HG03354 (cell line): ENCODE data around the gene RHD.
A peak's percentile ranks its signal among the peaks of the same experiment; 100 is the strongest.
"Not testable (repeated sequence)": the region's sequence is repeated elsewhere in the genome, so short reads cannot be mapped to it uniquely, and the experiment has no call there.

ENCODE experiments used
- ATAC-seq: cut with Tn5 transposase; IDR thresholded peaks from one replicate; pipeline ENCODE4 v1.9.1; 2021; ENCODE audit warnings: mild to moderate bottlenecking; ENCODE audit not compliant: unreplicated experiment, poor library complexity, severe bottlenecking

Gene RHD

DNA sequence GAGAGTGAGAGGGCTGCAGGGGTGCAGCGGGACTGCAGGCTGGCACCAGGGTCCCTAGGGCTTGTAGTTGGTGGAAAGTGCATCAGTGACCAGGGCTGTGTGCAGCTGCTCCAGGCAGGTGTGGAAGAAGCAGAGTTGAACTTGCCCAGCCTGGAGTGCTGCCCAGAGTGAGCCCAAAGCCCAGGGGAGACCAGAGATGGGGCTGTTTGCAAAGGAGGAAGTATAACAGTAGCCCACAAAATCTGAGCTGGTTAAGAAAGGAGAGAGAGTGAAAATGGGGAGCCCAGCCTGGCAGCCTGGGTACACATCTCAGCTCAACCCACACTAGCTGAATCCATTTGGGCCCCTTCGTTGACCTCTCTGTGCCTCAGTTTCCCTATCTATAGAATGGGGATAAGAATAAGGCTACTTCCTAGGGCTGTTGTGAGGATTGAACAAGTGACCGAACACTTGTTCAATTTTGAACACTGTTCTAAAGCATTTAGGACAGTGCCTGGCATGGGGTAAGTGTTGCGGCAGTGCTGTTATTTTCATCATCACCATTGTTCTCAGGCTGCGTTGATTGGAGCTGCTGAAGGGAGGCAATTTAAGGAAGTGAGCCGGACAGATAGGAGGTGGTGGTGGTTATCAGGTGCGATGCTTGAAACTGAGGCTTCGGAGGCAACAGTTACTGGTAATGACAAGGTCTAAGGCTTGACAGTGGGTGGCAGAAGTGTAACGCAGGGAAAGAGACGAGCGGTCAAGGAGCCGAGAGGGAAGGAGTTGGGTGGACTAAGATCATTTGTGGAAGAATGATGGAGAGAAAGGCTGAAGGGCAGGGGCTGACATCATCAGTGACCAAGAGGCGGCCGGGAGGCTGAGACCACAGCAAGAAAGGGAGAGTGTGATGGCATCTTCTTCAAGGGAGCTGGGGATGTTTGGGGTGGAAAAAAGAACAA, 22.8 kb downstream of the RHD start:
- not testable (repeated sequence) for ATAC-seq

DNA sequence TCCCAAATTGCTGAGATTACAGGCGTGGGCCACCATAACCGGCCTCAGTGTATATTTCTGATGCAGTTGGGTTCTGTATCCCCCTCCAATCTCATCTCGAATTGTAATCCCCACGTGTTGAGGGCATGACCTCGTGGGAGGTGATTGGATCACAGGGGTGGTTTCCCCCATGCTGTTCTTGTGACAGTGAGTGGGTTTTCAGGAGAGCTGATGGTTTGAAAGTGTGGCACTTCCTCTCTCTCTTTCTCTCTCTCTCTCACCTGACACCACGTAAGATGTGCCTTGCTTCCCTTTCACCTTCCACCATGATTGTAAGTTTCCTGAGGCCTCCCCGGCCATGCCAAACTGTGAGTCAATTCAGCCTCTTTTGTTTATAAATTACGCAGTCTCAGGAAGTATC, 24.2 kb downstream of the RHD start:
- ATAC-seq, result not testable (repeated sequence)

DNA sequence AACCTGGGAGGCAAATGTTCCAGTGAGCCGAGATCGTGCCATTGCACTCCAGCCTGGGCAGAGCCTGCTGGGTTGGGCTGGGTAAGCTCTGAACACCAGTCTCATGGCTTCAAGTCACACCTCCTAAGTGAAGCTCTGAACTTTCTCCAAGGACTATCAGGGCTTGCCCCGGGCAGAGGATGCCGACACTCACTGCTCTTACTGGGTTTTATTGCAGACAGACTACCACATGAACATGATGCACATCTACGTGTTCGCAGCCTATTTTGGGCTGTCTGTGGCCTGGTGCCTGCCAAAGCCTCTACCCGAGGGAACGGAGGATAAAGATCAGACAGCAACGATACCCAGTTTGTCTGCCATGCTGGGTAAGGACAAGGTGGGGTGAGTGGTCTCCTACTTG, 28.4 kb downstream of the RHD start:
- ATAC-seq, result not testable (repeated sequence)

DNA sequence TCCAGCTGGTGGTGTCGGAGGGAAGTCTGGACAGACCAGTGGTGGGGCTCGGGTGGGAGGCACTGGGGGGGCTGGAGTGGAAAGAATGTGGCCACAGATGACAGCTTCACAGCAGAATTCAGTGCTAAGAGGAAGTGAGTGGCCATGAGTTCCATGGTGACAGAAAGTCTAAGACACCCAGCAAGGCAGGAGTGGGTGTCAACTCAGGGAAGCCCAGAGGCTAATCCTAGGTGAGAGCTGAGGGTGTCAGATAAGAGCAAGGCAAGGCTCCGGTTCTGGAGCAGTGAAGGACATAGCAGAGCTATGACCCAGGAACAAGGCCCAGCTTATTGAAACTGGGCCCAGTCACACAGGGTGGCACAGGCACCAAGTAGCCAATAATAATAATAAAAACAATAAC, 30.0 kb downstream of the RHD start:
- not testable (repeated sequence) for ATAC-seq

DNA sequence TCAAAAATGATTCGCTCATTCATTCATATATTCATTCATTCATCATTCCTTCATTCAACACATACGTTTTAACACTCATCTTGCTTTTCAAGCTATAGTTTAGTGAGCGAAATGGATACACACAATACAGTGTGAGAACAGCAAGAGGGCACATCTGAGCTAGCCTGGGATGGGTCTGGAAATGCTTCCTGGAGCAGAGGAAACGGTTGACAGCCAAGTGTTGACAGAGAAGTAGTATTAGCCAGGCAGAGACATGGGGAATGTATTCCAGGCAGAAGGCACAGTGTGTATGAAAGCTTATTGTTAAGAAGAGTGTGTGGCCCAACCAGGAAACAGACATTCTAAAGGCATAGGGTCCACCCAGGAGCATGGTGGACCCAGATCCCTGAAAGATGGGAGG, 32.6 kb downstream of the RHD start:
- ATAC-seq, result not testable (repeated sequence)

DNA sequence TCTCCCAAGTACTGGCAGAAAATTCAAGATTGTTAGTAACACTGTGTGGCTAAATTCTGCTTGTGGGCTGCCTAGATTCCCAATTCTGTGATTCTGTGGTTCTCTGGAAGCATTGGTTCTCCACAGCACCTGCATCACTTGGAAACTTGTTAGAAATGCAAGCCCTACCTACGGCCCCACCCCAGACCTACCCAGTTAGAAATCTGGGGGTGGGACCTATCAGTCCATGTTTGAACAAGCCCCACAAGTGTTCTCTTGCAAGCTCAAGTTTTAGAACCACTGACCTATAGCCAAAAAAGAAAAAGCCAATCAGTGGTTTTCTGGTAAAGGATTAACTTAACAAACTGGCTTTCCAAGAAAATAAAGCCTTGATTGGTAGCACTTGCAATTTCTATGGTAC, 35.9 kb downstream of the RHD start:
- ATAC-seq, result not testable (repeated sequence)

DNA sequence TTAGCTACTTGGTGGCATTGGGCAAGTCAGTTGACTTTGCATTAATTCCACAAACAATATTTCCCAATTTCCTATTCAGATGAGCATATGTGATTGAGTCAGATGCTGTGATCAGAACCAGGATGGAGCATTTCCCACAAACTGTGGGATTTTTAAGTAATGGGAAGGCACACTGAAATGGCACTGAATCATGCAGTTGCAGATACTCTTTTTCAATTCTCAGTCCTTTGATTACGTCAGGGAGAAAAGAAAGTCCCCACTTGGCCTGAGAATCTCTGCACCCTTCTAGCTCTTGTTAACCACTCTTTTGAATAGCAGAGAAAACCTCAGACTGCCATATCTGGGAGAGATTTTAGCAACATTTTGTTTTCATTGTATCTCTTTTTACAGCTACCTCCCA, 36.8 kb downstream of the RHD start:
- not testable (repeated sequence) for ATAC-seq

DNA sequence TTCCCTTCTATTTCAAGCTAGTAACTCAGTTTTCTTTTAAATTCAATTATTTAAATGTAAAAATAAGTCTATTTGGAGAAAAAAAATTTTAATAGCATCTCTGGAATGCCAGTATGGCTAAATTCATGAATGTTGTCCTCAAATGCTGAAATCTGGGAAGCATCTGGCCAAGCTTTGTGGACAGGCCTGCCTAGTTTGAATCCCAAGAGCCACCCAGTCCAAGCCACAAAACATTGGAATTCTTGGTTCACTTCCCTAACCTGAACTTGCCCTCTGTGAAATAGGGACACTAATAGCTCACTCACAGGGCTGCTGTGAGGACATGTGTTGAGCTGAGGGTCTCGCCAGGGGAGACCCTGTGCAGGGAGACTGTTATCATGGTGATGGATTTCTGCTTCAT, 37.2 kb downstream of the RHD start:
- not testable (repeated sequence) for ATAC-seq

DNA sequence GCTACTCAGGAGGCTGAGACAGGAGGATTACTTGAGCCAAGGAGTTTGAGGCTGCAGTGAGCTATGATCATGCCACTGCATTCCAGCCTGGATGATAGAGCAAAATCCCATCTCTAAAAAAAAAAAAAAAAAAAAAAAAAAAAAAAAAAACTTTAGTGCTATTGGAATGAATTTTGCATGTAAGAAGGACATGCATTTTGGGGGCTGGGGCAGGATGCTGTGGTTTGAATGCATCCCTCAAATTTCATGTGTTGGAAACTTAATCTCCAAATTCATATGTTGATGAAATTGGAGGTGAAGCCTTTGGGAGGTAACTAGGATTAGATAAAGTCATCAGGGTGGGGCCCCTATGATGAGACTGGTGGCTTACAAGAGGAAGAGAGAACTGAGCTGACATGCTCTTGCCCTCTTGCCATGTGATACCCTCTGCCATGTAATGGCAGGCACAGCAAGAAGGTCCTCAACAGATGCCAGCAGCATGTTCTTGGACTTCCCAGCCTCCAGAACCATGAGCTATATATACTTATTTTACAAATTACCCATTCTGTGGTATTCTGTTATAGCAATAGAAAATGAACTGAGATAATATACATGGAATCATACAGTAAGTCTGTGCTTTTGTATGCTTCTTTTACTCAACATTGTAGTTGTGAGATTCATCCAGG, 40.6 kb downstream of the RHD start:
- ATAC-seq, result not testable (repeated sequence)

DNA sequence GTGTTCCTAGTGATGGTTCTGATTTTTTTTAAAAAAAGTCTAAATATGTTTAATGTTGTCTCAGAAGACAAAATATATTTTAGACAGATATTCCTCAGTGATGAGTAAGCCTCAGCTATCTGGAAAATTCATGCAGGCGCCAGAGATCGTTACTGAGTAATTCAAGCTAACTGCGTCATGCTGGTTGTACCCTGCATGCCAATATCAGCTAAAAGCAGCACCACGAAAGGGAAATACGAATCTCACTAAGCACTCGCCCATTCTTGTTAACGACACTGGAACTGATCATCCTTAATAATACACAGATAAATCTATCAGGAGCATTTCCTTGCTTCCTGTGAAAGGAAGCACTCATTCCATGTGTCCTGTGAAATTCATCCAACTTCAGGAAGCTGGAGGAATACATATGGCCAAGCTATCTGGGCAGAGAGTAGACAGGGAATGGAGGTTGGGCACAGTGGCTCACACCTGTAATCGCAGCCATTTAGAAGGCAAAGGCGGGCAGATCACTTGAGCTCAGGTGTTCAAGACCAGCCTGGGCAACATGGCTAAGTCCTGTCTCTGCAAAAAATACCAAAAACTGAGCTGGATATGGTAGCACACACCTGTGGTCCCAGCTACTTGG, 48.1 kb downstream of the RHD start:
- not testable (repeated sequence) for ATAC-seq

DNA sequence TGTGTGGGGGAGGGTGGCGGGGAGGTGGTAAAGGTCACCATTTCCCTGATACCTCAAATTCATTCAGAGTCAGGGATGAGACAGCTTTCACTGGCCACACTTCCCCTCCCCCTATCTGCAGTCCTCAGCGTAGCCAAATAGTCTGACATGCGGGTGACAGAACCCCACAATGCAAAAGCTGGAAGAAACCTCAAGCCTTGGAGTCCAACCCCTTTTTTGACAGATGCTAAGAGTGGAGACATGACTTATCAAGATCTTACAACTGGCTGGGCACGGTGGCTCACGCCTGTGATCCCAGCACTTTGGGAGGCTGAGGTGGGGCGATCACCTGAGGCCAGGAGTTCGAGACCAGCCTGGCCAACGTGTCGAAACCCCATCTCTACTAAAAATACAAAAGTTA, 49.8 kb downstream of the RHD start:
- ATAC-seq, result not testable (repeated sequence)

DNA sequence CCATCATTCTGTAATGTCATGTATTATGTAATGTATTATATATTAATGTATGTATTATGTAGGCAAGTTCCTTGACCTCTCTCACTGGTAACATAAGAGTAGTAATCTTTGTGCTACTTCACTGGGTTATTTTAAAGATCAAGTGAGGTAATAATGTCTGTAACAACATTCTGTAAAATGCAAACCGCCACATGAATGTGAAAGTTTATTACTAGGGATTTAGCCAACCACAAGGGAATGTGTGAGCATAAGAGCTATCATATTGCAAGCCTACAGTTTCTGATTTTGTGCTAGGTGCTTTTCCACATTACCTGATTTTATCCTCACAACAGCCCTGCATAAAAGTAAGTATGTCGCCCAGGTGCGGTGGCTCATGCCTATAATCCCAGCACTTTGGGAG, 52.1 kb downstream of the RHD start:
- not testable (repeated sequence) for ATAC-seq

DNA sequence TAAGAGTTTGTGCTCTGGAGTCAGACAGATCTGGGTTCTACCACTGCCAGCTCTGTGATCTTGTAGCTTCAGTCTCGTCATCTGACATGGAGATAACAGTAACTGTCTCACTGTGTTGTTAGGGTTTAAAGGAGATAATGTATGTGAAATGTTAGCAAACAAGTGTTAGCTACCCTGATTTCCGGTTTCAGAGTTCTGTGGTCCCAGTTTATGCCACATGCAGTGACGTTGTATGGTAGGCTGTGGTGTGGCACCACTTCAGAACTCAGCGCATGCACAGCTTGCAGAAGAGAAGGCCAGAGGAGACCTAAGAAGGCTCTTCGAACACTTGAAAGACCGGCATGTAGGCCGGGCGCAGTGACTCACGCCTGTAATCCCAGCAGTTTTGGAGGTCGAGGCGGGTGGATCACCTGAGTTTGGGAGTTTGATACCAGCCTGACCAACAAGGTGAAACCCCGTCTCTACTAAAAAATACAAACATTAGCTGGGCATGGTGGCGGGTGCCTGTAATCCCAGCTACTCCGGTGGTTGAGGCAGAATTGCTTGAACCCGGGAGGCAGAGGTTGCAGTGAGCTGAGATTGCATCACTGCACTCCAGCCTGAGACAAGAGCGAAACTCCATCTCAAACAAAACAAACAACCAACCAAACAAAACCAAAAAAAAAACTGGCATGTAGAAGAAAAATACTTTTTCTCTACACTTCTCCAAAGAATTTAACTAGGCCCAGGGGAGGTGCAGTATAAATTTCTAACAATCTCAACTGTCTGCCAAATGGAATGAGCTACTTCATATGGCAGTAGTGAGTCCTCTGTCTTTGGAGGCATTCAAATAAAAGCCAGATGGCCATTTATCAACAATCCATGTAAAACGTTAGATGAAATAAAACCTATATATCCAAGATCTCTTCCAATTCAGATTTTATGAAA, 55.8 kb downstream of the RHD start:
- ATAC-seq, result not testable (repeated sequence)

DNA sequence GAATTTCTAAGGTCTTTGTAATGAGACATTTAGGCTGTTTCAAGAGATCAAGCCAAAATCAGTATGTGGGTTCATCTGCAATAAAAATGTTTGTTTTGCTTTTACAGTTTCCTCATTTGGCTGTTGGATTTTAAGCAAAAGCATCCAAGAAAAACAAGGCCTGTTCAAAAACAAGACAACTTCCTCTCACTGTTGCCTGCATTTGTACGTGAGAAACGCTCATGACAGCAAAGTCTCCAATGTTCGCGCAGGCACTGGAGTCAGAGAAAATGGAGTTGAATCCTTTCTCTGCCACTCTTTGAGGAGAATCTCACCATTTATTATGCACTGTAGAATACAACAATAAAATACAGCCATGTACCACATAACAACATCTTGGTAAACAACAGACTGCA, 56.5 kb downstream of the RHD start:
- not testable (repeated sequence) for ATAC-seq

DNA sequence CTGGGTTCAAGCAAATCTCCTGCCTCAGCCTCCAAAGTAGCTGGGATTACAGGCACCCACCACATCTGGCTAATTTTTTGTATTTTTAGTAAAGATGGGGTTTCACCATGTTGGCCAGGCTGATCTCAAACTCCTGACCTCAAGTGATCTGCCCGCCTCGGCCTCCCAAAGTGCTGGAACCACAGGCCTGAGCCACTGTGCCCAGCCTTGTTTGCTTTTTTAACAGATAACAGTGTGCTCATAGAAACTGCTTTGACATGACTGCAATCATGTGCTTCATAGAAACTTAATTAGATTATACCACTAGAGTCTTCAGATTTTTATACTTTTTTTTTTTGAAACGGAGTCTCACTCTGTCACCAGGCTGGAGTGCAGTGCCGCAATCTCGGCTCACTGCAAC, 57.0 kb downstream of the RHD start:
- ATAC-seq, result not testable (repeated sequence)

DNA sequence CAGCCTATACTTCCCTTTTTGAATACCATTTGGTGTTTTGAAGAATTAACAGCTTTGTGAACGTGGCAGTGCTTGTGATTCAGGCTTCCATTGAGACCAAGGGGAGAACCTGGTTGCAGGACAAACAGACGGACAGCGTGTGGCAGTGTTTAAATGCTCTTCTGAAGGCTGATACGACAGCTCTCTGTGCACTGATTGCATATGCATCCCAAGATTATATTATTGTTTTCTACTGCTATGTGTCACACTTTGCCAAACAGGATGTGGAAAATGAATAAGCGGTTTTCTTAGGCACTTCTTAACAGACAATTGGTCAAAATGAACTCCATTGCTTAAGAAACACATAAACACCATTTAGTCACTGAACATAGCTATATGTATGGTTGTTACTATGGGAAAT, 57.6 kb downstream of the RHD start:
- not testable (repeated sequence) for ATAC-seq

DNA sequence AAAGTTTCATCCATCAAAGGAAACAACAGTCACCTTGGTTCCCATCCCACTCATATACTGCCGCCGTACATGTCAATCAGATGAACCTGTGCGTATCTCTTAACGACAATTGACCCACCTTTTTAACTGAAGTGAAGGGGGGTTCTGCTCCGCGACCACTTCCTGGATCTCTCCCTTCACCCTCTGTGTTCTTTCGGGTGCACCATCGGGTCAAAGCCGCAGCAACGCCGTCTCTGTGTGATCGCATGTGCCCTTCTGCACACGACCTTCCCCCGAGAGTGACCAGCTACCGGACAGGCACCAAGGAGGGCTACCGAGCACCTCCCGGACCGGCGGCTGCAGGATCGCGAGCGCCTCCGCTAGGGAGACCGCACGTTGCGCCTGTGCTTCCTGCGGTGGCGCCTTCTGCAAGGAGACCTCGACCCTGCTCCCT, 64.6 kb downstream of the RHD start:
- not testable (repeated sequence) for ATAC-seq

DNA sequence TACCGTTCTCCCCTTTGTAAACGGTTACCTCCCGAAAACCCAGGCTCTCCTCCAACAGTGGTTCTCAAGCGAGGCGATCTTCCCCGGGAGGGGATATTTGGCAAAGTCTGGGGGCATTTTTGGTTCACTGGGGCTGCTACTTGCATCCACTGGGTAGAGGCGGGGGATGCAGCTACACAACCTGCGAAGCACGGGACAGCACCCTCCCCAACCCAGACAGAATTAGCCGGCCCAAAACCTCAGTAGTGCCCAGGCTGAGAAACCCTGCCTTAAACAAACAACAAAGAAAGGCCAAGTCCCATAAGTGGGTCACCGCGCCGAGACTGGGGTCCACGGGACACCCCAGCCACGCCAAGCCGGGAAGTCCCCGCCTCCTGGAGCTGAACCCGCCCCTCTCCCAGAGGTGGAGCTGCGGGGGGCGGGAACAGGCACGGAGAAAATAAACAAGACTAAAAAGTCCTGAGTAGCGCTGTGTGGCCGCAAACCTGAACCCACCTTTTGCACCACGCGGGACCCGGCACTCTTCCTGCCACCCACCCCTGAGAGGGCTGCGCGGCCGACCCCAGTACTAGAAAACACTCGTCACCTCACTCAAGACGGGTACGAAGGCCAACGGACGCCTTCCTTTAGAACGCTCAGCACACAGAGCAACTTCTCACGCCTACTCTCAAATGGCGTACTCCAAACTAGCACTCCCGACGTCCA, 65.3 kb downstream of the RHD start:
- peak; percentile 42 for ATAC-seq
